COLO668 (cell line): Measurements from ENCODE around the gene ECE2.
A peak's percentile ranks its signal among the peaks of the same experiment; 100 is the strongest.

Source experiments
- DNase-seq: peaks from one replicate; lab custom pipeline; 2025; ENCODE audit not compliant: unreplicated experiment; lab: John Stamatoyannopoulos, UW

The ECE2 gene

GRCh38 chr3:184311633-184312032 is 35.8 kb downstream of the ECE2 start:
- DNase-seq = no peak

- peak; percentile 93 for DNase-seq
Observed at GRCh38 chr3:184314363-184314699, 38.5 kb downstream of the ECE2 start, which contains the start of gene EIF4G1. EIF4G1 (plus strand) TSS chr3:184314606; CDS start chr3:184315797, 1,191 bp downstream.

- DNase-seq = peak; percentile 69
Observed at GRCh38 chr3:184314700-184315542, 39.1 kb downstream of the ECE2 start.

GRCh38 chr3:184315543-184315867 is 39.7 kb downstream of the ECE2 start:
- DNase-seq = no peak

GRCh38 chr3:184315871-184316661 is 40.2 kb downstream of the ECE2 start:
- no peak for DNase-seq

GRCh38 chr3:184316792-184317191 is 41.0 kb downstream of the ECE2 start:
- DNase-seq = no peak

- DNase-seq = no peak
Observed at GRCh38 chr3:184317201-184317600, 41.4 kb downstream of the ECE2 start.

GRCh38 chr3:184320104-184320445 is 44.3 kb downstream of the ECE2 start:
- peak; percentile 51 for DNase-seq

GRCh38 chr3:184321666-184322065 is 45.8 kb downstream of the ECE2 start:
- DNase-seq = no peak

GRCh38 chr3:184322731-184323487 is 47.1 kb downstream of the ECE2 start:
- no peak for DNase-seq

- DNase-seq = no peak
Observed at GRCh38 chr3:184323696-184324095, 47.9 kb downstream of the ECE2 start.

- DNase-seq = no peak
Observed at GRCh38 chr3:184325269-184325668, 49.4 kb downstream of the ECE2 start.

- no peak for DNase-seq
Observed at GRCh38 chr3:184325715-184326369, 50.0 kb downstream of the ECE2 start.

- DNase-seq = no peak
Observed at GRCh38 chr3:184327171-184327570, 51.3 kb downstream of the ECE2 start.

GRCh38 chr3:184328516-184328915 is 52.7 kb downstream of the ECE2 start:
- DNase-seq = no peak

GRCh38 chr3:184332370-184333090 is 56.7 kb downstream of the ECE2 start:
- DNase-seq = no peak

GRCh38 chr3:184333190-184333589 is 57.4 kb downstream of the ECE2 start:
- no peak for DNase-seq

GRCh38 chr3:184333700-184334099 is 57.9 kb downstream of the ECE2 start:
- no peak for DNase-seq

- DNase-seq = no peak
Observed at GRCh38 chr3:184334470-184335158, 58.8 kb downstream of the ECE2 start.

GRCh38 chr3:184335291-184335660 is 59.5 kb downstream of the ECE2 start:
- peak; percentile 17 for DNase-seq
